Stimulated activated CD8-positive, alpha-beta memory T cell treated with anti-CD3 and anti-CD28 coated beads, Interleukin-4, amount 100 ng/mL, for 1 hour (primary cell): ENCODE data around the gene SOX6.
"Not testable (repeated sequence)": the region's sequence is repeated elsewhere in the genome, so short reads cannot be mapped to it uniquely, and the experiment has no call there.

Source experiments
- DNase-seq, 2 donors: peaks; one replicate each; pipeline ENCODE4 v3.0.0-alpha.2; 2020; ENCODE audit warnings: low read depth in 2 of 2, low spot score in 1 of 2

SOX6 gene

DNA sequence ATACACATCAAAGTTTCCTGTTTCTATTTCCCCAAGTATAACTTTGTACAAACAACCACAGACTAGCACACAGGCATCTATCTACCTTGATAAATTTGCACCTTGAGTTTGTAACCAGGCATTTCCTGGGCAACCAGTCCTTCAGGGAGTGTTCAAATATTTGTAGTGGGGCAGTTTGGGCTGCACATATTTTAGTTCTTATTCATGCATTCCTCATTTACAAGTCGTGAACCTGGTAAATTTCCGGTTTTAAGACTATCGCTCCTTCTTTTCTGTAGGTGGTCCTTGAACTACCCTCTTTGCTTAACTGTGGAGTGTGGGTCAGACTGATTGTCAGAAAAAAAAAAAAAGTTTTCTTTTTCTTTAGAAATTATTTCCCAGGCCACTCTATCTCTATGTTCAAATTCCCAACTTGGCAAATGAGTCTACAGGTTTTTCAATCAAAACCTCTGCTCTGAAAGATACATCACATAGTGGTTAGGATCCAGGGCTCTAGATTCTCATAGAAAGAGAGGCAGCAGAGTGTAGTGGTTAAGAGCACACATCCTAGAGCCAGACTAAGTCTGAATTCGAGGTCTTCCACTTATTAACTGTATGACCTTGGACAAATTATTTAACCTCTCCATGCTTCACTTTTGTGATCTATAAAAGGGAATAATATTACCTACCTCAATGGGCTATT, 201.5 kb downstream of the SOX6 start:
- no peak for DNase-seq

DNA sequence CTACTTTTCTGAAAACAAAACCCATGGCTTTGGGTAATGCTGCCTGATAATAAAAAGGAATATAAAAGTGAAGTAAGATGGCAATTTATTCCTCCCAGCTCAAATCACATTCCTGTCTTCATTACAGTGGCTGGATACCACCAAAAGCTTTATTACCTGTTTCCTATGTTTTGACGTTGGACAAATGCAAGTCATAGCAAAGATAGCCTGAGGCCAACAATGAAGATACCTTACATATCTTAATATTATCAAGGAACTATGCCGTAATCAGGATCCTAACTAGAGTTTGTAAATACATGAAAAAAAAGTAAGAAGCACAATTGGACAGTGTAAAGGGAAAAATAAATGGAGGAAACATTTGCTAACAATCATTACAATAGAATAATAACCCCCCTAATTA, 202.4 kb downstream of the SOX6 start:
- DNase-seq, result no peak

DNA sequence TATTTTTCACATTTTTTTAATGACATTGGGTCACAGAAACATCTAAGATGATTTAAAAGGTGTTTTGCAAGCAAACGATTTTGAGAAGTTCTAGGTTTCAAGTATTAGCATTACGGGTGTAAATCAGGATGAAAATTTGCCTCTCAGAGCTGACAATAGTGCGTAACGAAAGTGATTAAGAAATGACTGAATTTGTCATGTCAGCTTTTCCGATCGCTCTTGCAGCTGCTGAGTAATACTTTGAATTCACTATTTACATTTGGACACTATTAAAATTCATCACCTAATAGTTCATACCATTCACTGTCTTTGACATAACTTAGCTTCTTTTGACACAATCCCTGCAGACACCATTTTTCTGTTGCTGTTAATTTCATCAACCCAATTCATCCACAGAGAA, 205.2 kb downstream of the SOX6 start:
- no peak for DNase-seq

DNA sequence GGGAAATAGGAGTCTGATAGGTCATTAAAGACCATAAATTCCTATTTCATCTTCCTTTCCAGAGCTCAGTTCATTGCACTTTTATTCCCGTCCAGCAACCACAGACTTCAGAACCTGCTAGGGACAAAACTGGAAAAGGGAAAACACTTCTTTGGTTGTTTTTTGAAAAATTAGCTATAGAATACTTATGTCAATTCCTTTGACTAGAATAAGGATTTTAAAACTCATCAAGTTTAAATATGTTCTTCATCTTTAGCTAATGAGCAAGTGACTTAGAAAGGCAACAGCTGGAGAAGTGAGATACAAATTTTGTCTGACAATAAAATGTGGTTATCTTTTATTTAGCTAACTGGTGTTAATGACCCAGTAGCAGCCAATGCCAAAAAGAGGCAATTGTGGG, 206.9 kb downstream of the SOX6 start:
- no peak for DNase-seq

DNA sequence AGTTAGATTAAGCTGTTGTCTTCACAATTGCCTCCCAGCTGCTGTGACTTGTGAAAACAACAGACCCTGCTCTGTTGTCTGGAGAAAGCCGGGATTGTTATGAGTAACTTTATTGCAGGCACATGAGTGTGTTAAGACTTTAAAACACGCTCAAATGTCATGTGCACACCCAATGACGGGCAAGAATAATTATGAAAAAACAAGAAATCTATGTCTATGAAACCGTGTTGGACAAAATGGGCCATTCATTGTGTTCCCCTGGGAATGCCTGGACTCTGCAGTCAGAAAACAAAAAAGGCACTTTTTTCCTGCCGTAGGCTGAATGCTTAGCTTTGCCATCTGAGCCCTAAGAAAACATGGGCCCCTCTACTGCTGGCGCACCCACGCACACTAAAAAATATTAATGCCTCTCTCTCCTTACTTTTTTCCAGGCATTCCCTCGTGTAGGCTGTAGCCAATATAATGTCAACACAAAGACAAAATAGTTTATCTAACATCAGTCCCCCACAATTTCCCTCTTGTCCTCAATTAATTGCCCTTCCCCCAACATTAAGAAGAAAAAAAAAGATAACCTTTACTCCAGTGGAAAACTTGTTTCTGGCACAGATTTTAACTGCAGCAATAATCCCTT, 207.9 kb downstream of the SOX6 start:
- DNase-seq, result no peak

DNA sequence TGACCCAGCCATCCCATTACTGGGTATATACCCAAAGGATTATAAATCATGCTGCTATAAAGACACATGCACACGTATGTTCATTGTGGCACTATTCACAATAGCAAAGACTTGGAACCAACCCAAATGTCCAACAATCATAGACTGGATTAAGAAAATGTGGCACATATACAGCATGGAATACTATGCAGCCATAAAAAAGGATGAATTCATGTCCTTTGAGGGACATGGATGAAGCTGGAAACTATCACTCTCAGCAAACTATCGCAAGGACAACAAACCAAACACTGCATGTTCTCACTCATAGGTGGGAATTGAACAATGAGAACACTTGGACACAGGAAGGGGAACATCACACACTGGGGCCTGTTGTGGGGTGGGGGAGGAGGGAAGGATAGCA, 209.4 kb downstream of the SOX6 start:
- DNase-seq, result not testable (repeated sequence)

DNA sequence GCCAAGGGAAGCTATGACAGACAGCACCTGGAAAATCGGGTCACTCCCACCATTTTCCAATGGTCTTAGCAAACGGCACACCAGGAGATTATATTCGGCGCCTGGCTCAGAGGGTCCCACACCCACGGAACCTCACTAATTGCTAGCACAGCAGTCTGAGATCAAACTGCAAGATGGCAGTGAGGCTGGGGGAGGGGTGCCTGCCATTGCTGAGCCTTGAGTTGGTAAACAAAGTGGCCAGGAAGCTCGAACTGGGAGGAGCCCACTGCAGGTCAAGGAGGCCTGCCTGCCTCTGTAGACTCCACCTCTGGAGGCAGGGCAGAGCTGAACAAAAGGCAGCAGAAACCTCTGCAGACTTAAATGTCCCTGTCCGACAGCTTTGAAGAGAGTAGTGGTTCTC, 214.7 kb downstream of the SOX6 start:
- not testable (repeated sequence) for DNase-seq

DNA sequence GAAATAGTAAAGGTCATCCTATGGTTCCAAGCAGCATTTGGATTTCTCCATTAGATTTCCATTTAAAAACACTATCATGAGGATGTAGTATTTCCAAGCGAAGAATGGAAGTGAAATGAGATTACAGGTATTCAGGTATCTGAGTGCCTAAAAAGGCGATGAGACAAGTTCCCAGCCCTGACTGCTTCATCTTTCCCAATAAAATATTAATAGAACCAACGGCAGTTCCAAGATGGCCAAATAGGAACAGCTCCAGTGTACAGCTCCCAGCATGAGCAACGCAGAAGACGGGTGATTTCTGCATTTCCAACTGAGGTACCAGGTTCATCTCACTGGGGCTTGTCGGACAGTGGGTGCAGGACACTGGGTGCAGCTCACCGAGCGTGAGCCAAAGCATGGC, 215.2 kb downstream of the SOX6 start:
- DNase-seq, result not testable (repeated sequence)

DNA sequence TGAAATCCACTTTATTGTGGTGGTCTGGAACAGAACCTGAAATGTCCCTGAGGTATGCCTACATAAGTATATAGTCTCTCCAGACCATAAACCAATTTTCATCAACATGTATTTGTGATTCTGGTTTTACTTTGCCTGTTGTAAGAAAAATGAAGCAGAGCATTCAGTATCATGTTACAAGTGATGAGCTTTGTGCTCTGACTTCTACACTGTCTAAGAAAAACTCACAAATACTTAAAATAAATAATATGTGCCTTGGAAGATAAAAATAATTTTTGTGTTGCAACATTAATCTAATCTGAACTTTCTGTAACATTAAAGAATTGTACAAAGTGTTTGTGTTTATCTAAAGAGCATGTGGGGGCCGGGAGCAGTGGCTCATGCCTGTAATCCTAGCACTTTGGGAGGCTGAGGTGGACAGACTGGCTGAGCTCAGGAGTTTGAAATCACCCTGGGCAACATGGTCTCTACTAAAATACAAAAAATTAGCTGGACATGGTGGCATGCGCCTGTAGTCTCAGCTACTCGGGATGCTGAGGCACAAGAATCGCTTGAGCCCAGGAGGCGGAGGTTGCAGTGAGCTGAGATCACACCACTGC, 219.5 kb downstream of the SOX6 start:
- no peak for DNase-seq

DNA sequence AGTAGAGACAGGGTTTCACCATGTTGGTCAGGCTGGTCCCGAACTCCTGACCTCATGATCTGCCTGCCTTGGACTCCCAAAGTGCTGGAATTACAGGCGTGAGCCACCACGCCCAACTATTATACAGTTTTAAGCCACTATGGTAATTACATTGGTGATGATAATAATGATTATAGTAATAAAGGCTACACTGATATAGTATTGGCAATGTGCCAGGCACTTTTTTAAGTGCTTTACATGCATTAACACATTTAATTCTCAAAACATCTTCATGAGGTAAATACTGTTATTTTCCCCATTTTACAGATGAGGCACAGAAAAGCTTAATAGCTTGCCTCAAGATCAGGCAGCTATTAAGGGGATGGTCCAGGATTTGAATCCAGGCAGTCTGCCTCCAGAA, 222.5 kb downstream of the SOX6 start:
- DNase-seq, result no peak

DNA sequence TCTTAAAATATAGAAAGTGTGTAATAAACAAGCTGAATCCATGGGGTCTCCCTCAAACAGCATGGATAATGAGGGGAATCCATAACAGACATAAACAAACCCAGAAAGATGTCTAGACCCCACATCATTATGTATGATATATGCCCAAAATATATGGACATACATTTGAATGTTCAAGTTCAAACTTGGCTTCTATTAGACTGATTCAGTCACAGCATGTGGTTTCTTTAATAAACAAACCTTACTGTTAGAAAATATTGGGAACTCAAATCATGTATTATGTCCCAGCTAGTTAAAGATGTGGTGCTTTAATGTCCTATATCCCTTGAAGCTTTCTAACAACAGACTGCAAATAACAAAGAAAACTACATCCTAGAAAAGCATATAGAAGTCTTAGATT, 228.6 kb downstream of the SOX6 start:
- no peak for DNase-seq

DNA sequence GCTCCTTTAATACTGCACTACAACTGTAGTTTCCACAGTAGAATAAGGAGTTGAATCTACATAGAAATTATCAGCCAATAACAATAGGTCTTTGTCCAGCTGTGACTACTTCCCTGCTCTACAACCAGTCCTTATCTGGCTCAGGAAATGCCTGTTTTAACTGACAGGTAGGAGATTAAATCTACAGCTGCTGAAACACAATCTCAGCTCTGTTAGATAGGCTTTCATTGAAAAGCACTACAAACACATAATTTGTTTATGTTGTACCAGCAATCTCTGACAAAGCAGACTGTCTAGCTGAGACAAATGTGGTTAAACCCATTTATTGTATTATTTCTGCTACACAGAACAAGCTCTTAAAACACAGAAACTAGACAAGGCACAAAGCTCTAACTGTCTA, 230.0 kb downstream of the SOX6 start:
- no peak for DNase-seq

DNA sequence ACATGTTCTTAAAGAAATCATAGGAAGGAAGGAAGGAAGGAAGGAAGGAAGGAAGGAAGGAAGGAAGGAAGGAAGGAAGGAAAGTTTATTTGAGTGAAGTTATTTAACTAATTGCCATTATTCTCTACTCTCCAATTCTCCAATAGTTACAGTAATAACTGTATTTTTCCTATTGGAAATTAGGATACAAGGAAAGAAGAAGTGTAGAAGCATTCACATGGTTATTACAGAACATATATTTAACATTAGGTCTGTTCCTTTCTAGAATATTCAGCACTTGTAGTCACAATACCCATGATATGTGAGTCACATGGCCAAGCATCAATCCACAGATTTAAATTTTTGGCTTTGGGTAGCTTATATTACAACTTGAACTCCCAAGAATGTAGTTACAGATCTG, 230.6 kb downstream of the SOX6 start:
- DNase-seq, result no peak

DNA sequence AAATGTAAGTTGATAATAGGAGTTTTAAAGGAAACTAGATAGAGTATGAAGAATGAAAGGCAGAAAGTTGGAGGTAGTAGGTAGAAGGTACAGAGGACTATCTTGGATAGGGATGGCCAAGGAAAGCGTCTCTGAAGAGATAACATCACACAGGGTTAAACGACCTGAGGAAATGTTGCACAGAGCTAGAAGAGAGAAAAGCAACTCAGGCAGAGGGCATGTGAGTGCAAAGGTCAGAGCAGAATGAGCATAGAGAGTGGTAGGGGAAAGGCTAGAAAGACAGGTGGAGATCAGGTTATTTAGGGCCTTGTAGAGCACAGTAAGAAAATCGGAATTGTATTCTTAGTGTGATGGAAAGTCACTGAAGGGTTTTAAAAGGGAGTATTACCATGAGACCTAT, 232.0 kb downstream of the SOX6 start:
- no peak for DNase-seq

DNA sequence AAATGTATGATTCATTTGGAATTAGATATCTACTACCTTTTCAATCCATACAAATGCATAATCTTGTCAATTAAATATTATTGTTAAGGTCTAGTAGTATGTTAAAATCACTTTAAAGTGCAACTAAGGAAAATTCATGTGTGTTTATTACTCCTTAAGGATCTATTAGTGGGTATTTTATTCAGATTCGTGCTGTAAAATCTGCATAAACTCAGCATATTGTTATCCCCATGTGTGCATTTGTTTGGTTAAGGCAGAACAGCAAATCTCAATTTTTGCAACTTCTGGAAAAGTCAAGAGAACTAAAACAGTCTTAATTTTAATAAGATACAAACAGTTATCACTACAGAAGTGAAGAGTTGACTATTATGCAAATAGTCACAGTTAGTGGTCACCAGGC, 234.5 kb downstream of the SOX6 start:
- DNase-seq, result no peak

DNA sequence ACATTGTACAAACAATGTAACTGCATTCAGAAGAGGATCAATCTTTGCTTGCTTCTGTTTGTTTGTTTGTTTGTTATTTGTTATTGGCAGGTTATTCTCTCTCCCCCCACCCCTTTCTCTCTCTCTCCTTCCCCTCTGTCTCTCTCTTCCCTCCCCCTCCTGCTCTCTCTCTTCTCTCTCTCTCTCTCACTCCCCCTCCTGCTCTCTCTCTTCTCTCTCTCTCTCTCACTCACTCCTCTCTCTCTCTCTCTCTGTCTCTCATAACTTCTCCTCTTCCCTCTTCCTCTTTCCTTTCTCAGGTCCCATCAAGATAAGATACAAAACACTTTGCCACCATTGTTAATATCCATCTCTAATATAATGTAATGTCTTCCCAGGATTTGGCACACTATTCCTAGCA, 236.3 kb downstream of the SOX6 start:
- DNase-seq, result no peak

DNA sequence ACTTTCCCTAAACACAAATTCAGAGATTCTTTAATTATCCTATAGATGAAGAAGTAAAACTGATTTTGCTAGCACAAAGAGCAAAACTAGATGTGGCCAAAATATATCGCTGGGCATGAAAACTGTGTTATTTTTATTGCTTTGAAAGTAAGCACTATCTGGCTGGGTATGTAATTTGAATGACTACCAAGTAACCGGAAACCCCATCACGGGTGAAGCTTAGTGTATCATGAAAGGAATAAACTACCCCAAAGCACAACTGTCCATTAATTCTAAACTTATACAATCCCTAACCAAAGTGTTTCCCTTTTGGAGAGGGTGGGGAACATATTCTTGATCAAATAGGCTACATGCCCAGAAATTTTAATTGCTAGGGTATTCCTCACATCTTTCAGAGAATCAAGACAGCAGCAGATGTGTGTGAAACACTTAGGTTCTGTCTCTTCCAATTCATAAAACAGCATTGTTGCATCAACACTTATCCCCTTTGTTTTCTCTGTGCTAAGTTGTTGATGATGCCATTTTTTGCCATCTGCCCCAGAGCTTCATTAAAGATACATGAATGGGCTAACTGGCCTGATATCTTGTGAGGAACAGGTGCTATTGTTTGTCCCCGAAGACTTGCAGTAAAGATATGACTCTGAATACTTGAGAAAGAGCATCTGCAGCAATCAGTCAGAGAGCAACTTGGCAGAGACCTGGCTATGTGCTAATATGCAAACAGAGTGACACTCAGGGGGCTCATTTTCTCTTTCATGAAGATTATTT, 238.2 kb downstream of the SOX6 start:
- DNase-seq, result no peak

DNA sequence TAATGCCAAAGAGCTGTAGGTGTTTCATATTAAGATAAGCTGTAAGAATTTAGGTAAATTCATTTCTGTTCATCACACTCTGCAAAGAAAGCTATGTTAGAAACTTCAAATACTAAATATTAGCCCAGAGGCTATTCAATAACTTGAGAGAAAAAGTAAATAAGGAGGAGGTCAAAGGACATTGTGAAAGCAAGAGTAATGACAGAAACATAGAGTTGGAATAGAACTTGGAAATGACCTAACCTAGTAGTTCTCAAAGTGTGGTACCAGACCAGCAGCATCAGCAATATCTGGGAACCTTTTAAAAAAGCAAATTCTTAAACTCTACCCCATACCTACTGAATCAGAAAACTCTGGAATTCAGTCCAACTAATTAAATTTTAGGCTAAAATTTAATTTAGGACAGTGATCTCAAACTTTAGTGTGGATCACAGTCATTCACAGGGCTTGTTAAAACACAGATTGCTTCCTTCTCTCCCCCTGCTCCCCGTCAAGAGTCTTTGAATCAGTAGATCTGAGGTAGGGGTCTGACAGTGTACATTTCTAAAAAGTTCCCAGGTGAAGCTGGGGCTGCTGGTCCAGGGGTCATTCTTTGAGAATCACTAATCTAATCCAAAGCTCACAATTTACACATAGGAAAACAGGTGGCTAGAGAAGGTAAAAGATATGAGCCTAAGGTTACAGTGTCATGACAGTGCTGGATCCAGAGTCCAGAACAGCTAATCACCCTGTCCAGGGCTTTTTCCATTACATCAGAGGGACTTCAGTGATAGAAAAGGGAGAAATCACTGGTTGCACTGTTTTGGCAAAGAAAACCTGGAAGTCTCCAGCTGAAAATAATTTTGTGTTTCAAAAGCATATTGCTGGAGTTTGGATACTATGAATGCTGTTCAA, 241.1 kb downstream of the SOX6 start:
- no peak for DNase-seq

DNA sequence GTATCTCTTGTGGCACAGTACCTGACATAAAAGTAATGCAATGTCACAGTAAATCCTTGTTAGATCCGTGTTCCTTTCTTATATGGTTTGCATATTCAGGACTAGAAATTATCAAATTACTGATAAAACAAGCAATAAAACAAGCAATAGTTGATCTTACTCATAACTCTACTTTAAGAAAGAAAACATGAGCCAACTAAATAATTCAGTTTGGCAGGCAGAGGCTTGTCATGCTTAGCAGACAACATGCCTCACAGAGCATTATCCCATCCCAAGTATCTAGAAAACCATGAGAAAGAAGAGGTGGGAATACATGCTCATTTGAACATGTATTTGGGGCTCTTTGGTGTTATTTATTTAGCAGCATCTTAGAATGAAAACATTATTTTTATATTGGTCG, 241.9 kb downstream of the SOX6 start:
- no peak for DNase-seq

DNA sequence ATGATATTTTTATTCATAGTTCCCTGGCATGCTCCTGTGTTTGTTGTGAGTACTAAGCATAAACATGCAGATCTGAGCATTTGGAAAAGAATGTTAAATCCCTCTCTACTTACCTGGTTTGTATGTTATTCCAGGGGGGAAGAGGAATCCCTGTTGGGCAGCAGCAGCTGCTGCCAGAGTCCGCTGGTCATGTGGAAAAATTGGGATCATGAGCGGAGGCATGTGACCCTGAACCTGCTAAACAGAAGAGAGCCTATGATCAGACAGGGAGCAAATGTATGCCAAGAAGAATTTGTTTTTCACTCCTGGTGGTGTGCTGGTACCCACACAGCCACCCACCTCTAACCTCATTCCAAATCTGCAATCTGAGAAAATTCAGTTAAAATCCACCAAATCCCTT, 244.7 kb downstream of the SOX6 start:
- no peak for DNase-seq

DNA sequence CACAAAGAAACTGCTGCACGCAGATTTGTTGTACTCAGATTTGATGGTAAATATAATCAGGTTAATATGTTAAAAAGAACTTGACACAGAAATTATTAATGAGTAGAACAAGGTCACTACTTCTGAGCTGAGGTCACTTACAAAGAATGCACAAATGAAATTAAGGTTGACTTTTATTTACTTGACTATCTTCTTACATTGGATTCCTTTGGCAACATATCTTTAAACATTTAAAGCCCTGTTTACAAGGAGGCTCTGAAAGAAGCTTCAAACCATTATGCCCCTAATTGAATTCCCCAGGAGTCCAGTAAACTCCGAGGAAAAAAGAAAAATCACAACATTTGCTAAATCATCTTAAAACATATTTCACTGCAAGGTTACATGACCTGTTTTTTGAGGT, 245.5 kb downstream of the SOX6 start:
- DNase-seq, result no peak
